CD14-positive monocyte (primary cell): ENCODE data around the gene EXD1. TPM values are rescaled to one million over a fixed set of nuclear protein-coding genes. Genes with fewer than 3 reads are reported as not detected.

Source experiments
- DNase-seq, 3 donors: peaks; one replicate each; pipeline ENCODE4 v3.0.0-alpha.2; 2011 to 2022
- H2AFZ ChIP-seq: 2 replicates; pipeline ENCODE4 v1.6.0; 2012; ENCODE audit warnings: mild to moderate bottlenecking, low read depth, low read length, inconsistent platforms; ENCODE audit not compliant: insufficient read depth, poor library complexity, severe bottlenecking
- H3K27ac ChIP-seq, 2 donors: 1 replicate in 1 of 2; 2 replicates in 1 of 2; pipeline ENCODE4 v1.5.1; 2012 to 2013; ENCODE audit warnings: low read length in 2 of 2, control low read depth in 1 of 2, inconsistent platforms in 1 of 2, low read depth in 1 of 2, mild to moderate bottlenecking in 1 of 2
- H3K27me3 ChIP-seq, 2 donors: one replicate each; pipeline versions ENCODE4 v1.6.0 to v1.6.1; 2011 to 2013; ENCODE audit warnings: low read length in 2 of 2; ENCODE audit not compliant: control insufficient read depth in 2 of 2, insufficient read depth in 2 of 2
- H3K36me3 ChIP-seq, 2 donors: replicated peaks in 1 of 2; 1 replicate in 1 of 2; 2 replicates in 1 of 2; pipeline versions ENCODE4 v1.5.1 to v1.6.1; 2012 to 2013; ENCODE audit warnings: low read length in 2 of 2, control low read depth in 1 of 2, inconsistent platforms in 1 of 2, mild to moderate bottlenecking in 1 of 2; ENCODE audit not compliant: insufficient read depth in 2 of 2, control insufficient read depth in 1 of 2
- H3K4me1 ChIP-seq, 2 donors: 1 replicate in 1 of 2; 2 replicates in 1 of 2; pipeline versions ENCODE4 v1.5.1 to v1.6.1; 2012 to 2013; ENCODE audit warnings: low read length in 2 of 2, control low read depth in 1 of 2, inconsistent platforms in 1 of 2, mild to moderate bottlenecking in 1 of 2, moderate library complexity in 1 of 2; ENCODE audit not compliant: insufficient read depth in 2 of 2, control insufficient read depth in 1 of 2
- H3K4me2 ChIP-seq: replicated peaks from 2 replicates; pipeline ENCODE3; 2012; ENCODE audit warnings: low read length, moderate library complexity, mild to moderate bottlenecking; ENCODE audit not compliant: poor library complexity, severe bottlenecking; ENCODE audit errors: extremely low read depth
- H3K4me3 ChIP-seq, 3 experiments: fragments of 200-600 bp in 1 of 3; sonication (generic) in 1 of 3; replicated peaks in 1 of 3; 1 replicate in 2 of 3; 2 replicates in 1 of 3; pipeline ENCODE4 v1.5.1; 2011 to 2013; ENCODE audit warnings: low read length in 3 of 3, mild to moderate bottlenecking in 3 of 3, control low read depth in 2 of 3, low read depth in 2 of 3, inconsistent platforms in 1 of 3, moderate library complexity in 1 of 3
- H3K79me2 ChIP-seq: 2 replicates; pipeline ENCODE4 v1.6.0; 2012; ENCODE audit warnings: mild to moderate bottlenecking, control low read depth, inconsistent platforms, low read length, moderate library complexity; ENCODE audit not compliant: insufficient read depth
- H3K9ac ChIP-seq: 2 replicates; pipeline ENCODE4 v1.6.0; 2017; ENCODE audit warnings: low read length, mild to moderate bottlenecking; ENCODE audit not compliant: insufficient read depth, poor library complexity, severe bottlenecking
- H3K9me3 ChIP-seq, 2 donors: replicated peaks in 1 of 2; 1 replicate in 1 of 2; 2 replicates in 1 of 2; pipeline versions ENCODE4 v1.5.1 to v1.6.1; 2012 to 2013; ENCODE audit warnings: low read length in 2 of 2, control low read depth in 1 of 2; ENCODE audit not compliant: control insufficient read depth in 1 of 2, insufficient read depth in 1 of 2
- H4K20me1 ChIP-seq: 2 replicates; pipeline ENCODE4 v1.6.0; 2012; ENCODE audit warnings: mild to moderate bottlenecking, low read length, control low read depth, moderate library complexity; ENCODE audit not compliant: insufficient read depth
- H3K27ac Mint-ChIP-seq, 7 donors: one replicate each; pipeline ENCODE4 v1.8.0; 2020; ENCODE audit warnings: mild to moderate bottlenecking in 7 of 7, mixed read lengths in 7 of 7, moderate library complexity in 6 of 7, inconsistent platforms in 2 of 7
- H3K27me3 Mint-ChIP-seq, 3 donors: one replicate each; pipeline ENCODE4 v1.8.0; 2021 to 2022; ENCODE audit warnings: low read depth in 3 of 3, mild to moderate bottlenecking in 3 of 3, mixed read lengths in 3 of 3, moderate library complexity in 3 of 3, inconsistent platforms in 1 of 3
- H3K36me3 Mint-ChIP-seq, 2 donors: one replicate each; pipeline ENCODE4 v1.8.0; 2020; ENCODE audit warnings: mixed read lengths in 2 of 2, inconsistent platforms in 1 of 2, mild to moderate bottlenecking in 1 of 2
- H3K4me1 Mint-ChIP-seq: one replicate; pipeline ENCODE4 v1.8.0; 2020; ENCODE audit warnings: mild to moderate bottlenecking, mixed read lengths
- H3K4me3 Mint-ChIP-seq, 2 donors: one replicate each; pipeline ENCODE4 v1.8.0; 2020; ENCODE audit warnings: mild to moderate bottlenecking in 2 of 2, mixed read lengths in 2 of 2, moderate library complexity in 1 of 2
- H3K9me3 Mint-ChIP-seq, 7 donors: one replicate each; pipeline ENCODE4 v1.8.0; 2020 to 2022; ENCODE audit warnings: mixed read lengths in 7 of 7, mild to moderate bottlenecking in 6 of 7, moderate library complexity in 6 of 7, inconsistent platforms in 2 of 7
- WGBS: methylation state at CpG from one replicate; pipeline ENCODE4 v1.1.5; 2013; ENCODE audit warnings: missing lambda C conversion rate; ENCODE audit not compliant: insufficient coverage; 5-methylcytosine and 5-hydroxymethylcytosine counted together
- intact Hi-C, 2 donors: fragments of 100-400 bp; cut with micrococcal nuclease; formaldehyde crosslinking; loops; one replicate each; pipeline versions ENCODE4 v1.15.0 to v1.15.1; 2023
- polyA plus RNA-seq, 3 donors: library from polyadenylated mRNA; depleted of rRNA in 1 of 3; unstranded in 2 of 3; stranded (reverse) in 1 of 3; fragments of 300-500 nt in 2 of 3; fragments of >200 nt in 1 of 3; fragmentation: Illumina TruSeq in 2 of 3; gene quantifications; 1 replicate in 2 of 3; 2 replicates in 1 of 3; pipeline ENCODE4 v1.2.3, GENCODE V29; 2012 to 2021
- TF ChIP-seq, protein P1 (sequence below): fragments of 200-600 bp; IDR thresholded peaks from one replicate; pipeline ENCODE4 v1.8.0; 2022; ENCODE audit warnings: antibody characterized with exemption, mild to moderate bottlenecking

The EXD1 gene
- polyA plus RNA-seq, 3 donors: 0.04 to 0.08 TPM; not detected in 1

DNA sequence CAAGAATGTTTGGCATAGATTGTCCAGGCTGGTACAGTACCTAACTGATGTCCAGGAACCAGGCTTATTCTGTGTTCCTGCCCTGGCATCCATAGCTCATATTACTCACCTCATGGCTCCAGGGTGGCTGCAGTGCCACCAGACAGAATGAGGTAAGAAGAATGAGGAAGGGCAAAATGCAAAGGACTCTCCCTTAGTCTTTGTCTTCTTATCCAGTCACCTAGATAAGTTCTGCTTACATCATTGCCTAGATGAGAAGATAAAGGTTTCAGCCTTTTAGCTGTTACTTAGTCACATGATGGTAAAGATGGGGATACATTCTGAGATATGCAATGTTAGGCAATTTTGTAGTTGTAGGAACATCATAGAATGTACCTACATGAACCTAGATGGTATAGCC is 46.3 kb upstream of the EXD1 start:
- no peak for DNase-seq
- H3K27me3 Mint-ChIP-seq: no peaks in the 10 kb centered on the region
- intact Hi-C loops: no loop called here
- no peaks in the 10 kb centered on the region for H3K9me3 Mint-ChIP-seq
- no peaks in the 10 kb centered on the region for H3K4me1 ChIP-seq
- no peaks in the 10 kb centered on the region for H4K20me1 ChIP-seq
- H3K4me3 ChIP-seq: no peak overlapping the region
- H3K4me2 ChIP-seq: no peak overlapping the region
- H3K79me2 ChIP-seq: no peaks in the 10 kb centered on the region
- peak overlapping the region in 1 of 7 donors; percentile 9 for H3K27ac Mint-ChIP-seq
- no peak overlapping the region for H2AFZ ChIP-seq
- H3K4me1 Mint-ChIP-seq: no peaks in the 10 kb centered on the region
- H3K4me3 Mint-ChIP-seq: no peak overlapping the region
- peaks cover 52 to 82% of the 10 kb centered on the region in 2 donors for H3K36me3 Mint-ChIP-seq
- peaks cover 49 to 90% of the 10 kb centered on the region in 2 donors for H3K36me3 ChIP-seq
- no peak overlapping the region for H3K9ac ChIP-seq
- H3K9me3 ChIP-seq: no peaks in the 10 kb centered on the region
- TF ChIP-seq, protein P1, sequence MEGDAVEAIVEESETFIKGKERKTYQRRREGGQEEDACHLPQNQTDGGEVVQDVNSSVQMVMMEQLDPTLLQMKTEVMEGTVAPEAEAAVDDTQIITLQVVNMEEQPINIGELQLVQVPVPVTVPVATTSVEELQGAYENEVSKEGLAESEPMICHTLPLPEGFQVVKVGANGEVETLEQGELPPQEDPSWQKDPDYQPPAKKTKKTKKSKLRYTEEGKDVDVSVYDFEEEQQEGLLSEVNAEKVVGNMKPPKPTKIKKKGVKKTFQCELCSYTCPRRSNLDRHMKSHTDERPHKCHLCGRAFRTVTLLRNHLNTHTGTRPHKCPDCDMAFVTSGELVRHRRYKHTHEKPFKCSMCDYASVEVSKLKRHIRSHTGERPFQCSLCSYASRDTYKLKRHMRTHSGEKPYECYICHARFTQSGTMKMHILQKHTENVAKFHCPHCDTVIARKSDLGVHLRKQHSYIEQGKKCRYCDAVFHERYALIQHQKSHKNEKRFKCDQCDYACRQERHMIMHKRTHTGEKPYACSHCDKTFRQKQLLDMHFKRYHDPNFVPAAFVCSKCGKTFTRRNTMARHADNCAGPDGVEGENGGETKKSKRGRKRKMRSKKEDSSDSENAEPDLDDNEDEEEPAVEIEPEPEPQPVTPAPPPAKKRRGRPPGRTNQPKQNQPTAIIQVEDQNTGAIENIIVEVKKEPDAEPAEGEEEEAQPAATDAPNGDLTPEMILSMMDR: no peak
- no peak overlapping the region for H3K27ac ChIP-seq
- no peaks in the 10 kb centered on the region for H3K27me3 ChIP-seq

DNA sequence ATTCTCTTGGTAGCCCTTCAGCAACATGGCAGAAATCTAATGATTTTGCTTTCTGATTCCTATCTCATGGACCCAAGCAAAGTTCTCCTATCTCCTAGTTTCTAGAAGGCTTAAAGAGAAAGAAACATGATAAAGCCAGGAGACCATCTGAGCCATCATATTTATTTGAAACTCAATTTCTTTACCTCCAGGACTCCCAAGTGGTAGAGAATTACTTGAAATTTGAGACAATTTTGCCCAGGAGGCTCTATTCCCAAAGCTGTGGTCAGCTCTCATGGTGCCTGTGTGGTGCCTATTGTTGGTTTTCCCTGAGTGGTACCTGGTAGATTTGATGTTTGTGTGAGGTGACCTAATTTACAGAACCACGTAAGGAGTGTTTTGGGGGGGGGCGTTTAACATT is 39.3 kb upstream of the EXD1 start:
- DNase-seq: no peak
- Histone ChIP-seq H3K9ac (no peak overlapping the region), H4K20me1 (no peaks in the 10 kb centered on the region), H3K4me1 (no peaks in the 10 kb centered on the region), H3K27me3 (no peaks in the 10 kb centered on the region), H3K79me2 (no peaks in the 10 kb centered on the region), H2AFZ (no peak overlapping the region), H3K4me2 (no peak overlapping the region), H3K4me3 (no peak overlapping the region), H3K36me3 (peaks cover 51 to 91% of the 10 kb centered on the region in 2 donors), H3K27ac (no peak overlapping the region), H3K9me3 (no peaks in the 10 kb centered on the region)
- H3K27ac Mint-ChIP-seq: peak overlapping the region in 1 of 7 donors; percentile 54
- WGBS: no CpG with 5 or more reads among the region's 2 CpGs
- H3K27me3 Mint-ChIP-seq: no peaks in the 10 kb centered on the region
- H3K9me3 Mint-ChIP-seq: no peaks in the 10 kb centered on the region
- H3K36me3 Mint-ChIP-seq: peaks cover 66 to 83% of the 10 kb centered on the region in 2 donors
- TF ChIP-seq, protein P1: no peak
- intact Hi-C loops: no loop called here
- no peak overlapping the region for H3K4me3 Mint-ChIP-seq
- H3K4me1 Mint-ChIP-seq: no peaks in the 10 kb centered on the region
